ENCODE measurements around the gene ZBED1.
"Not testable (repeated sequence)": the region's sequence is repeated elsewhere in the genome, so short reads cannot be mapped to it uniquely, and the experiment has no call there.

ZBED1 gene

DNA sequence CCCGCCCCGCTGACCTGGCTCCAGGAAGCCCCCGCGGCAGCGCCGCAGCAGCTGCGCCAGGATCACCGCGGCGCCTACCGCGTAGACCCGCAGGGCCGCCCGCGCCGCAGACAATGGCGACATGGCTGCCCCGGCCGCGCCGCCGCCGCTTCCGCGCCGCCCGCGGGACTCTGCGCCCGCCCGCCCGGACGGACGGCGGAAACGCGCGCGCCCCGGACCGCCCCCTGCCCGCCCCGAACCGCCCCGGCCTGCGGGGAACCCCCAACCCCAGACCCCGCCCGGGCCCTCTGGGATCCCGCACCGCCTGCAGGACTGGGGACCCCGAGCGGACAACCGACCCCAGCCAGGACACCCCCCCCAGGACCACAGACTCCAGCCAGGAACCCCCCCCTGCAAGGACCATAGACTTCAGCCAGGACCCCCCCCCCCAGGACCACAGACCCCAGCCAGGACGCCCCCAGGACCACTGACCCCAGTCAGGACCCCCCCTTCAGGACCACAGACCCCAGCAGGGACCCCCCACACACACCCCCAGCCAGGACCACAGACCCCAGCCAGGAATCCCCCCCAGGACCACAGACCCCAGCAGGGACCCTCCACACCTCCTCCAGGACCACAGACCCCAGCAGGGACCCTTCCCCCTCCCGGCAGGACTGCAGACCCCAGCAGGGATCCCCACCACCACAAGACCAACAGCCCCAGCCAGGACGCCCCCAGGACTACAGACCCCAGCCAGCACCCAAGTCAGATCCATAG is at the start of gene ZBED1, which contains the start of gene DHRSX:
Gene ZBED1 (minus strand): TSS at position 174 of the 756 bp plus-strand sequence. CDS start 10,257 bp downstream, outside the sequence.
Gene DHRSX (minus strand): TSS at position 174 of the 756 bp plus-strand sequence. CDS start 51 bp downstream, at position 123.
- no peak for DNase-seq

DNA sequence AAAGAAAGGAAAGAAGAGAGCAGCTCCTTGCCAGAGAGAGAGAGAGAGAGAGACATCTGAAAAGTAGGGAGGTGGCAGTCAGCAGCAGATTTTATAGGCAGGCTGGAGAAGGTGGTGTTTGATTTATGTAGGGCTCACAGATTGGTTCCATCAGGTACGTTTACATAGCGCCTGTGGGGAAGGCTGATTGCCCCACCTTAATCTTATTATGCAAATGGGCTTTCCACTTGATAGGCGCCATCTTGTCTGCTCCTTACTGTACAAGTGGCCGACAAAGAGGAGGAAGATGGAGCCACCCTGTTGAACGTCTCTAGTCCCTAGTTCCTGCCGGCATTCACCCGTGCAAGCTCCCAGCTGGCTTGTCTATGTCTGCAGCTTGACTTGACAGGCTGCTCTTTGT is 49.1 kb upstream of the ZBED1 start:
- DNase-seq, result no peak

DNA sequence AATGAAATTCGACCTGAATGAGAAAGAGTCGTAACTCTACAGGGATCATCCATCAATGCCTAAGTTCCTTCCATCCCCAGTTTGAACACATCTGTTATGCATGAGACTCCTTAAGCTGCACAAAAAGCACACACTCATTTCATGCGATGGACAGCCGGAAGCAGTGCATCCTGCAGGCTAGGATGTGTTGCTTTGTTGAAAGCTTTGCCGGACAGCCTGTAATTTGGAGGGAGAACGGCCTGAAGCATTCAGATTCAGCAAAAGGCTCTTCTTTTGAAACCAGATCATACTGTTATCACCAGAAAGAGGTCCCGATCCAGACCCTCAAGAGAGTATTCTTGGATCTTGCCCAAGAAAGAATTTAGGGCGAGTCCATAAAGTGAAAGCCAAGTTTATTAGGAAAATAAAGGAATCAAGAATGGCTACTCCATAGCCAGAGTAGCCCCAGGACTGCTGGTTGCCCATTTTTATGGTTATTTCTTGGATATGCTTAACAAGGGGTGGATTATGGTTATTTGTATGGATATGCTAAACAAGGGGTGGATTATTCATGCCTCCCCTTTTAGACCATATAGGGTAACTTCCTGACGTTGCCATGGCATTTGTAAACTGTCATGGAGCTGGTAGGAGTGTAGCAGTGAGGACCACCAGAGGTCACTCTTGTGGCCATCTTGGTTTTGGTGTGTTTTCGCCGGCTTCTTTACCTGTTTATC is 48.1 kb upstream of the ZBED1 start:
- no peak for DNase-seq

- DNase-seq, result no peak
Measured at GRCh38 chrX:2547736-2548135, 47.0 kb upstream of the ZBED1 start.

GRCh38 chrX:2546496-2546895 is 45.7 kb upstream of the ZBED1 start:
- DNase-seq, result no peak

DNA sequence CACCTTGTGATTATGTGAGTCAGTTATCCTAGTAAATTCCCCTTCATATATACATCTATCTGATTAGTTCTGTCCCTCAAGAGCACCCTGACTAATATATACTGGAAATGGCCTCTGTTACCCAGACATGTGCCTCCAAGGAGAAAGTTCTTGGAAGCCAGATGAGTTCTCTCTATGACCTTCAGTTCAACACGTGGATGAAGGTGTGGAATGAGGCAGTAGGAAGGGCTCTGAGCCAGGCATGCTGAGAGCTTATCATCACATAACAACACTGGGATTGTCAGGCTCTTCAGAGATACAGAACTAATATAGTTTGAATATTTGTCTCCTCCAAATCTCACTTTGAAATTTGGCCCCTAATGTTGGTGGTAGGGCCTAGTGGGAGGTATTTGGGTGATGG is 44.4 kb upstream of the ZBED1 start:
- DNase-seq, result no peak

DNA sequence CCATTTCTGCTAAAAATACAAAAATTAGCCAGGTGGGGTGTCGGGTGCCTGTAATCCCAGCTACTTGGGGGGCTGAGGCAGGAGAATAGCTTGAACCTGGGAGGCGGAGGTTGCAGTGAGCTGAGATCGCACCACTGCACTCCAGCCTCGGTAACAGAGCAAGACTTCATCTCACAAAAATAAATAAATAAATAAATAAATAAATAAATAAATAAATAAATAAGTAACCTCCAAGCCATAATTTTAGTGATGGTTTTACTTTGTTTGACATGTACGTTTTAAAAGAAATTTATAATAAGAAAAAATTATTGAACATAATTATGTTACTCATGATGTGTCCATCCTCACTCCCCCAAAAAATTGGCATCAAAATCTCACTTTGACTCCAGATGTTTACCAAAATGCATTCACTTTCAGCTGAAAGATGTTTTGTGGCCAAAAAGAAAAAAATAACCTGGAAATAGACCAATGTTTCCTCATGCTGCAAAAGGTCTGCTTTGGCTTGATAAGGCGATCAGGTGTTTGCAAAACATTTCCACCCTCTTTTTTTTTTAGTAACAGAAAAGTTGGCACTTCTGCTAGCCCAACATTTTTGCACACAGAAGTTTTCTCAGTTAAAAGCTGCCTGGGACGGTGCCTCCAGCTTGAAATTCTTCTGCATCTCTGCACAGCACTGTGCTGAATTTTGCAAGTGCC is 42.2 kb upstream of the ZBED1 start:
- no peak for DNase-seq

GRCh38 chrX:2541603-2542002 is 40.8 kb upstream of the ZBED1 start:
- DNase-seq, result no peak

- DNase-seq, result no peak
Measured at GRCh38 chrX:2540426-2540947, 39.7 kb upstream of the ZBED1 start.

- no peak for DNase-seq
Measured at GRCh38 chrX:2539586-2539985, 38.8 kb upstream of the ZBED1 start.

GRCh38 chrX:2538031-2538757 is 37.4 kb upstream of the ZBED1 start:
- DNase-seq, result no peak

DNA sequence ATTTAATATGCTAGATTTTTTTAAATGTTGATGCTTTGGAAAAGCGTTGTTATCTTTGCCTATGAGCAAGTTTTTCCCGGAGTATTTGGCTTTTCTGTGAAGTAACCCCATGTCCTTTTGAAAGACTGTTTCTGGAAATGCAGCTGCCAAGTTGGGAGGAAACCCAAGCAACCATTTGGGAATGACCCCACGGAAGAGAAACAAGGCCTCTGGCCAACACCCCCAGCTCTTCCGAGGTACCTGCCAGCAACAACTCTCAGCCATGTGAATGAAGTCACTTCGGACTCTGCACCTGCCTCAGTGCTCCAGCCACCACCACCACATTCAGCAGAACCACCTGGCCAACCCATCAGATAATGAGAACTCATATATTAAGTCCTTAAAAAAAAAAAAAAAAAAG is 36.2 kb upstream of the ZBED1 start:
- DNase-seq, result no peak

- DNase-seq, result no peak
Measured at GRCh38 chrX:2536141-2536540, 35.4 kb upstream of the ZBED1 start.

GRCh38 chrX:2534261-2535021 is 33.7 kb upstream of the ZBED1 start:
- DNase-seq, result not testable (repeated sequence)

DNA sequence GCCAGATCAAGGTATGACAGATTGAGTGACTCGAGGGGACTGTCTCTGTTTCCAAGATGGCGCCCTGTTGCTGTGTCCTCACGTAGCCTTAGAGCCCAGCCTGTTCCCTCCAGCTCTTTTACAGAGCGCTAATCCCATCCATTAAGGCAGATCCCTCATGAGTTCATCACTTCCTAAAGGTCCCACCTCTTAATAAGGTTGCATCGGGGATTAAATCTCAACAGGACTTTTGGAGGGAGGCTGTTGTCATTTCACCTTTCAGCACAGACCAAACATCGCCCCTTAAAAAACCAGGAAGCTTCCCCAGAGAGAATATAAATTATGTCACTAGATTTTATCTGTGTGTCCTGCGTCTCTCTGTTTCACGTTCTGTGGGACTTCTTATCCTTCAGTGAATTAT is 32.6 kb upstream of the ZBED1 start:
- DNase-seq, result no peak

GRCh38 chrX:2526390-2526789 is 25.6 kb upstream of the ZBED1 start:
- no peak for DNase-seq

- DNase-seq, result no peak
Measured at GRCh38 chrX:2523911-2524310, 23.1 kb upstream of the ZBED1 start.

- no peak for DNase-seq
Measured at GRCh38 chrX:2521927-2522386, 21.2 kb upstream of the ZBED1 start.

DNA sequence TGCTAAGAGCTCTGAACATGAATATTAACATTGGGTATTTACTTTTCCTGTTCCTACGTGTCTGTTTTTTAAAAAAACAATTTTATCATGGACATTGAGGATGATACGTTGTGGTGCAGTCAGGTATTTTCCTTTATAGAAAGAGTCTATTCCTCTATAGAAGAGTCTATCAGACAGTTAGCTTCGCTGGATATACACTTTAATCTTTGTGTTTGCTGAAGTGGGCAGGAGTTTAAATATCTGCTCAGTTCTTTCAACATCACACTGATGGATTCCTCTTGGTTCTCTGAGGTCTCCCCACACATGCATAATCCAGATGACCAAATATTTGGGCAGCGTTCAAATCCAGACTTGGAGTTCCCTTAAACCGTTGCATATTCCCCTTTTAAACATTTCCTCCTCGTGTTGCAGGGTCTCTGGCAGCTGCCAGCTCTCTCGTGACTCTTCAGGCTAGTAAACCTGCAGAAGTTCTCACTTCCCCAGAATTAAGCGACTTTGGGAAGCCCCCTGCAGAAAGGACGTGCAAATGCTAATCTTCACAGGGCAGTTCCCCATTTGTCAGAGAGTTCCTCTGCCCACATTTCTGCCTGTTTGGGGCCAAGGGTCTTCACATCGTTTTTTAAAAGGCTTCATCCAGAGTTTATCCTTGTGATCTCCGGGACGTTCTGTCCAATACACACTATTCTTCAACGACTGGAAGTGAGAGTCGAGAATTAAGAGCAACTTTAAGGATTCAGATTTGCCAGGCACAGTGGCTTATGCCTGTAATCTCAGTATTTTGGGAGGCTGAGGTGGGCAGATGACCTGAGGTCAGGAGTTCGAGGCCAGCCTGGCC is 20.5 kb upstream of the ZBED1 start:
- DNase-seq, result no peak

DNA sequence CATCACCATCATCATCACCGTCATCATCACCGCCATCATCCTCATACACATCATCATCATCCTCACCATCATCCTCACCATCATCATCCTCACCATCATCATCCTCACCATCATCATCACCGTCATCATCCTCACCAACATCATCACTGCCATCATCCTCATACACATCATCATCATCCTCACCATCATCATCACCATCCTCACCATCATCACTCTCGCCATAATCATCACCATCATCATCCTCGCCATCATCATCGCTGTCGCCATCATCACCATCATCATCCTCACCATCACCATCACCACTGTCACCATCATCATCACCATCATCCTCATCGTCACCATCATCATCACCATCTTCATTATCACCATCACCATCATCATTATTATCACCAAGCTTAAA is 19.8 kb upstream of the ZBED1 start:
- no peak for DNase-seq

- not testable (repeated sequence) for DNase-seq
Measured at GRCh38 chrX:2519638-2520037, 18.9 kb upstream of the ZBED1 start.
